ENCODE results near the gene HLCS. TPM values are rescaled to one million over a fixed set of nuclear protein-coding genes. Genes with fewer than 3 reads are reported as not detected.

Gene HLCS
- total RNA-seq, 1 donor from 2014 or later: 14.8 TPM

DNA sequence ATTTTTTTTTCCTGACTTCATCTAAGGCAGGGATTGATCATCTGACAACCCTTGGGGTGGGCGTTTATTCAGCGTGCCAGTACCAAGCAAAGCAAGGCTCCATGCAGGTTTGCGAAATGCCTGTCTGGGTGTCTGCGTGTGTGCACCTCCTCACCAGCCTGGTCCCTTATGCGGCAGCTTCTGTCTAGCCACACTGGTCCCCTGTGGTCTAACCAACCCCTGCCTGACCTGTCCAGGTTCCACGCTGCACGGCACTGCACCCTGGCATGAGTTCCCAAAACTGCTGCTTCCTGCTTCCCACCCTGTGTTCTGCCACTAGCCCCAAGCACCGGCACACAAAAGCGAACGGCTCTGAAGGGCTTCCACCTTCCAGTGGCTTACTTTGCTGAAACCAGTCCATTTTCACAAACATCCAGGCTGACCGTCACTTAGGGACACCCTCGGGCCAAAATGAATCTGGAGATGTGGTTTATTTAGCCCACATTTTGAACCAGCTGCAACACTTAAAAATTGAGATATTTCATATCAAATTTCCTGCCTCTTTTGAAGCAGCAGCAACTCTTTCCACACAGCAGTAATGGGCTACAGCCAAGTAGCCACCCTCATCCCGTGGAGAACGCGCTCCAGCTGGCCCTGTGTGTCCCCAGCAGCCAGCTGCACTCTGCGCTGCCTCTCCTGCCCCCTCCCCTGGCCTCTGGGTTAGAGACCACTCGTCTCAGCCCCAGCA is 55.7 kb downstream of the HLCS start:
- no peak for DNase-seq (ENCODE audit: extremely low spot score, unreplicated experiment)
- TF ChIP-seq, protein P1, sequence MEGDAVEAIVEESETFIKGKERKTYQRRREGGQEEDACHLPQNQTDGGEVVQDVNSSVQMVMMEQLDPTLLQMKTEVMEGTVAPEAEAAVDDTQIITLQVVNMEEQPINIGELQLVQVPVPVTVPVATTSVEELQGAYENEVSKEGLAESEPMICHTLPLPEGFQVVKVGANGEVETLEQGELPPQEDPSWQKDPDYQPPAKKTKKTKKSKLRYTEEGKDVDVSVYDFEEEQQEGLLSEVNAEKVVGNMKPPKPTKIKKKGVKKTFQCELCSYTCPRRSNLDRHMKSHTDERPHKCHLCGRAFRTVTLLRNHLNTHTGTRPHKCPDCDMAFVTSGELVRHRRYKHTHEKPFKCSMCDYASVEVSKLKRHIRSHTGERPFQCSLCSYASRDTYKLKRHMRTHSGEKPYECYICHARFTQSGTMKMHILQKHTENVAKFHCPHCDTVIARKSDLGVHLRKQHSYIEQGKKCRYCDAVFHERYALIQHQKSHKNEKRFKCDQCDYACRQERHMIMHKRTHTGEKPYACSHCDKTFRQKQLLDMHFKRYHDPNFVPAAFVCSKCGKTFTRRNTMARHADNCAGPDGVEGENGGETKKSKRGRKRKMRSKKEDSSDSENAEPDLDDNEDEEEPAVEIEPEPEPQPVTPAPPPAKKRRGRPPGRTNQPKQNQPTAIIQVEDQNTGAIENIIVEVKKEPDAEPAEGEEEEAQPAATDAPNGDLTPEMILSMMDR (conservative IDR thresholded peaks at IDR 0.05): no peak
- Mint-ChIP-seq H3K27ac (no peak overlapping the region), H3K9me3 (no peaks in the 10 kb centered on the region), H3K4me3 (no peak overlapping the region), H3K27me3 (no peaks in the 10 kb centered on the region), H3K36me3 (no peaks in the 10 kb centered on the region), H3K4me1 (ENCODE audit: unreplicated experiment) (peaks cover 8% of the 10 kb centered on the region)

- peak overlapping the region; percentile 45 for H3K27ac Mint-ChIP-seq
- no peaks in the 10 kb centered on the region for H3K36me3 Mint-ChIP-seq
- no peaks in the 10 kb centered on the region for H3K9me3 Mint-ChIP-seq
- H3K4me3 Mint-ChIP-seq: no peak overlapping the region
- peaks cover 8% of the 10 kb centered on the region for H3K4me1 Mint-ChIP-seq (ENCODE audit: unreplicated experiment)
- TF ChIP-seq, protein P1 (conservative IDR thresholded peaks at IDR 0.05): no peak
- no peak for DNase-seq (ENCODE audit: extremely low spot score, unreplicated experiment)
- H3K27me3 Mint-ChIP-seq: no peaks in the 10 kb centered on the region
Observed at GRCh38 chr21:36909901-36910561, 56.4 kb downstream of the HLCS start.

GRCh38 chr21:36909423-36909822 is 57.0 kb downstream of the HLCS start:
- Mint-ChIP-seq H3K27me3 (no peaks in the 10 kb centered on the region), H3K9me3 (no peaks in the 10 kb centered on the region), H3K27ac (peak overlapping the region; percentile 45), H3K4me1 (ENCODE audit: unreplicated experiment) (peaks cover 8% of the 10 kb centered on the region), H3K4me3 (no peak overlapping the region), H3K36me3 (no peaks in the 10 kb centered on the region)
- no peak for DNase-seq (ENCODE audit: extremely low spot score, unreplicated experiment)
- TF ChIP-seq, protein P1 (conservative IDR thresholded peaks at IDR 0.05): no peak

DNA sequence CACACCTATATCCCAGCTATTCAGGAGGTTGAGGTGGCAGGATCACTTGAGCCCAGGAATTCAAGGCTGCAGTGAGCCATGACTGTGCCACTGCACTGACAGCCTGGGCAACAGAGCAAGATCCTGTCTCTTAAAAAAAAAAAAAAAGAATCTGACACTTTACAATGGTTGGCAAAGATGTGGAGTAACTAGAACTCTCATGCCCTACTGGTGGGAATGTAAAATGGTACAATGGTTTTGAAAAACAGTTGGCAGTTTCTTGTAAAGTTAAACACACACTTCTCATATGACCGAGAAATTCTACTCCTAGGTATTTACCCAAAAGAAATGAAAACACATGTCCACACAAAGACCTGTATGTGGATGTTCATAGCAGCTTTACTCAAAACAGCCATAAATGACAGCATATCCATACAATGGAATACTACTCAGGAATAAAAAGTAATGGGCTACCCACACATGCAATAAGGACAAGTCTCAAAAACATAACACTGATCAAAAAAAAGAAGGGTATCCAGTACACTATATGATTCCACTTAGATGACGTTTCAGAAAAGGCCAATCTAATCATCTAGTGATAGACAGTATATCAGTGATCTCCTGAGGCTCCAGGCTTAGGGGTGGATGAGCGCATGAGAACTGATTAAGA is 58.1 kb downstream of the HLCS start:
- no peaks in the 10 kb centered on the region for H3K36me3 Mint-ChIP-seq
- peaks cover 8% of the 10 kb centered on the region for H3K4me1 Mint-ChIP-seq (ENCODE audit: unreplicated experiment)
- H3K9me3 Mint-ChIP-seq: no peaks in the 10 kb centered on the region
- TF ChIP-seq, protein P1 (conservative IDR thresholded peaks at IDR 0.05): peak; percentile 44
- no peak overlapping the region for H3K27ac Mint-ChIP-seq
- no peak for DNase-seq (ENCODE audit: extremely low spot score, unreplicated experiment)
- H3K27me3 Mint-ChIP-seq: no peaks in the 10 kb centered on the region
- H3K4me3 Mint-ChIP-seq: no peak overlapping the region

DNA sequence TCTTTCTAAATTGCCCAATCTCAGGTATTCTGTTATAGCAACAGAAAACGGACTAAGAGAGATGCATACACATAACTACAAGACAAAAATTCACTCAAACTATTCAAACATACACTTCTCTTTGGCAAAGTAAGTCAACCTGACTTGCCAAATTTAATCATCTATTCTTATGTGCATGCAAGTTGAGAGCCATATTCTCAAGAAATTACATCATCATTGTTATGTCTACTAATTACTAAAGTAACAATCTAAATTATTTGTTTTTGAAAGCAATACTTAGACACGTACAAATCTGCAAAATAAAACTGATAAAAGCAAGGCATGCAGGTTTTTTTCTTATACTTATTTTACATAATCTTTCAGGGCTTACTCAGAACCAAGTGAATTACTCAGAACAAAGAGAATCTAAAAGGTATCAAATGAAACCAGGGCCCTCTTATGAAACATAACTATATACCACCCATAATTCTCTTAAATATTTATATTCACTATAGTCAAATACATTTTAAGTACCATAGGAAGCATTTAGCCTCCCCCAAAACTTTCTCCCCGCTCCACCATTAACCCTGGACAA is 62.3 kb downstream of the HLCS start:
- no peak for DNase-seq (ENCODE audit: extremely low spot score, unreplicated experiment)
- H3K4me3 Mint-ChIP-seq: no peak overlapping the region
- H3K27me3 Mint-ChIP-seq: no peaks in the 10 kb centered on the region
- peaks cover 17% of the 10 kb centered on the region for H3K4me1 Mint-ChIP-seq (ENCODE audit: unreplicated experiment)
- no peaks in the 10 kb centered on the region for H3K36me3 Mint-ChIP-seq
- TF ChIP-seq, protein P1 (conservative IDR thresholded peaks at IDR 0.05): no peak
- no peak overlapping the region for H3K27ac Mint-ChIP-seq
- H3K9me3 Mint-ChIP-seq: no peaks in the 10 kb centered on the region

Measured in type B pancreatic cell (in vitro differentiated cells).